Astrocyte of the spinal cord (primary cell): Measurements from ENCODE around the gene SETX.

ENCODE experiments used
- DNase-seq: peaks from one replicate; pipeline ENCODE4 v3.0.0; 2011; ENCODE audit warnings: low read depth, low spot score
- H3K4me3 ChIP-seq: 2 replicates; pipeline ENCODE4 v1.5.1; 2011; ENCODE audit warnings: low read depth, mild to moderate bottlenecking, low read length, moderate library complexity
- in situ Hi-C: cut with HindIII; loops from 2 replicates; pipeline ENCODE4 v1.10.0; 2017; ENCODE audit warnings: low sequenced_read_pairs
- TF ChIP-seq, protein P1 (sequence below): IDR thresholded peaks from 2 replicates; pipeline ENCODE4 v1.5.1; 2012; ENCODE audit warnings: low read depth, mild to moderate bottlenecking, low read length, inconsistent platforms

The SETX gene

DNA sequence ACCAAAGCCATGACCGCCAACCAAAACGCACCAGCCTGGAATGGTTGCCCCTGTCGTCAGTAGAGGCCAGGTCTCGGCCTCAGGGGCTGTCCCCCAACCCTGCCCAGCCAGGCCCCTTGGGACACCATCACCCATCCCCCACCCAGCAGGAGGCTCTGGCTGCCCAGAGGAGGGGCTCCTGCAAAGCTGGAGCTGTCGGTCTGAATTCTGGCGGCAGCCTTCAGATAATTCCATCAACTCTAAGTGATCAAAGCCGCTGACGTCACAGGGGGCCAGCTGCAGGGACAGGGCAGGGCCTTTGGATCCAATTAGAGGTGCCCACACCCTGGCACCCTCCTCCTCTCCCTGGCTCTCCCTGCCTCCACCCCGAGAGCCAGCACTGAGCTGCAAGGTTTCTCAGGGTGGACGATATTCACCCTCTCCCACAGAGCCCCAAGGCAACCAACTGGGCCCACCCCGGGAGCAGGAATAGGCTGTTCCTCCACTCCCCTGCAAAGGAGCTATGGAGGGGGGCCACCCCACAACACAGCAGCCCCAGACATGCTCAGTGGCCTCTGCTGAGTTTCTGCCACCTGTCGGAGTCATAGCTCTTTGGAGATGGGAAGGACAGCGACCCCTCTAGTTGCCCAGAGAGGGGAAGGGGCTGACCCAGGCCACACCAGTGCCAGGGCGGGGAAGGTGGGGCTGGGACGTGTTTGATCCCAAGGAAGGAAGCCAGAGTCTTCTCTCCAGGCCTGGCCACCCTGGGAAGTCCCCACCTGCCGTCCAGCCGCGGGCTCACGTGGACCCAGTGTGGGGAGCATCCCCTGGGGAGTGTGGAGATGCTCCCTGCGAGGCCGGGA, 114.6 kb downstream of the SETX start:
- H3K4me3 ChIP-seq = no peak overlapping the region
- in situ Hi-C loops = no loop called here

DNA sequence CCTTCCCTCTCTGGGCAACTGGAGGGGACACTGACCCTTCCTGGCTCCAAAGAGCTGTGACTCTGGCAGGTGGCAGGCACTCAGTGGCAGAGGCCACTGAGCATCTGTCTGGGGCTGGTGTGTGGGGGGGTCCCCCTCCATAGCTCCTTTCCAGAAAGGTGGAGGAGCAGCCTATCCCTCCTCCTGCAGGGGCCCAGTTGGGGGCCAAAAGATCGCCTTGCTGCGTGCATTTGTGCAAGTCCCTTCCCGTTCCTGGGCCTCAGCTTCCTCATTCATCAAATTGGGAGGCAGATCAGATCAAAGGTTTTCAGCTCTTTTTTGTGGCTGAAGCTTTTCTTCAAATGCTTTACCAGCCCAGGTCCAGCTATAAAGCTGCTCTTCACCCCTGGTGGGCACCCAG, 115.3 kb downstream of the SETX start:
- TF ChIP-seq, protein P1, sequence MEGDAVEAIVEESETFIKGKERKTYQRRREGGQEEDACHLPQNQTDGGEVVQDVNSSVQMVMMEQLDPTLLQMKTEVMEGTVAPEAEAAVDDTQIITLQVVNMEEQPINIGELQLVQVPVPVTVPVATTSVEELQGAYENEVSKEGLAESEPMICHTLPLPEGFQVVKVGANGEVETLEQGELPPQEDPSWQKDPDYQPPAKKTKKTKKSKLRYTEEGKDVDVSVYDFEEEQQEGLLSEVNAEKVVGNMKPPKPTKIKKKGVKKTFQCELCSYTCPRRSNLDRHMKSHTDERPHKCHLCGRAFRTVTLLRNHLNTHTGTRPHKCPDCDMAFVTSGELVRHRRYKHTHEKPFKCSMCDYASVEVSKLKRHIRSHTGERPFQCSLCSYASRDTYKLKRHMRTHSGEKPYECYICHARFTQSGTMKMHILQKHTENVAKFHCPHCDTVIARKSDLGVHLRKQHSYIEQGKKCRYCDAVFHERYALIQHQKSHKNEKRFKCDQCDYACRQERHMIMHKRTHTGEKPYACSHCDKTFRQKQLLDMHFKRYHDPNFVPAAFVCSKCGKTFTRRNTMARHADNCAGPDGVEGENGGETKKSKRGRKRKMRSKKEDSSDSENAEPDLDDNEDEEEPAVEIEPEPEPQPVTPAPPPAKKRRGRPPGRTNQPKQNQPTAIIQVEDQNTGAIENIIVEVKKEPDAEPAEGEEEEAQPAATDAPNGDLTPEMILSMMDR = no peak
- DNase-seq = no peak
- in situ Hi-C loops = no loop called here
- no peak overlapping the region for H3K4me3 ChIP-seq

More for the DNA sequence above, 114.6 kb downstream of the SETX start:
- TF ChIP-seq, protein P1 = no peak
- no peak for DNase-seq

DNA sequence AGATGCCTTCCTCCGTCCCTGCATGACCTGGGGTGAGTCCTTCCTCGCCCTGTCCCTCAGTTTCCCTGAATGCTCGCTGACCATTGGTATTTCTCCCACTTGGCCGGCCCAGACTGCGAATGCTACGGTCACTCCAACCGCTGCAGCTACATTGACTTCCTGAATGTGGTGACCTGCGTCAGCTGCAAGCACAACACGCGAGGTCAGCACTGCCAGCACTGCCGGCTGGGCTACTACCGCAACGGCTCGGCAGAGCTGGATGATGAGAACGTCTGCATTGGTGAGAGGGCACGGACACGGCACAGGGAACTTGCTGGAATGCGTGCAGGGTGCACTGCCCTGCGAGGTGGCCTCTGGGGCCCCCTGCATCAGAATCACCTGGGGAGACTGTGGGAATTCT, 115.8 kb downstream of the SETX start:
- no peak overlapping the region for H3K4me3 ChIP-seq
- DNase-seq = no peak
- TF ChIP-seq, protein P1 = no peak
- in situ Hi-C loops = no loop called here

DNA sequence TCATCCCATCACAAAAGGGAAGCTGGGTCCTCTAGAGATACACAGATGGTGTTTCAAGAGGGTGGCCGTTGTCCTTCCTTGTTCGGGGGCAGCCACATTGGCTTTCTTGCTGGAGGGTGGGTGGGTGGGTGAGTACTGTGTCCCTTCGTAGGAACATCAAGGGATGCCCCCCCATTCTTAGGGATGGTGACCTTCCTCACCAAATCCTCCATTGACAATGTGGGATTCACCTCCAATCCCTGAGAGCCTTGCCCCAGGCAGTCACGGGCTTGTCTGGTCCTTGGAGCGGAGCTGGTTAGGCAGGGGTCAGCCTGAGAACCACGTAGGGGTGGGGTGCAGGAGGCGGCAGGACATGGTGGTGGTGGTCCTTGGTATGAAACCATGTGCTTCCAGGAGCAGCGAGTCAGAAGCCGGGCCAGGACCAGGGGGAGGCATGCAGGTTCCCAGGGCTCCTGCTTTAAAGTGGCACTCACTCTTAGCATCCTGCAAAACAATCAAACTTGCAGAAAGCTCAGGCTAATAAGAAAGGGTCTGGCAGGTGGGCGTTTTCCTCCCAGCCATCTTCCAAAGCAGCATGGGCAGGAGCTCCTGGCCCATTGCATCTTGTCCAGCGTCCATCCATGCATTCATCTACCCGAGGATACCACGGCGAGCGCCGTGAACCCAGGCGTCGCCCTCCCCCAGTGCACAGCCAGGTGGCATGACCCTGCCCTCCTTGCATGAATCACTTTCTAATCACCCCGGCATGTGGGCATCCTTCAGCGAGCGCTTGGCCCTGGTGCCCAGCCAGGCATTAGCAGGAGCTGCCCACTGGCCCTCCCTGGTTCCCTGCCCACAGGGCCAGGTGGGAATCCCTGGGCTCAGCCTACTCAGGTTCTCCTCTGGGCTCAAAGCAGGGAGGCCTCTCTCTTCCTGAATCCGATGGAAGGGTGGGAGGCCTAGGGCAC, 116.5 kb downstream of the SETX start:
- H3K4me3 ChIP-seq = no peak overlapping the region
- in situ Hi-C loops = no loop called here
- no peak for DNase-seq
- TF ChIP-seq, protein P1 = no peak

DNA sequence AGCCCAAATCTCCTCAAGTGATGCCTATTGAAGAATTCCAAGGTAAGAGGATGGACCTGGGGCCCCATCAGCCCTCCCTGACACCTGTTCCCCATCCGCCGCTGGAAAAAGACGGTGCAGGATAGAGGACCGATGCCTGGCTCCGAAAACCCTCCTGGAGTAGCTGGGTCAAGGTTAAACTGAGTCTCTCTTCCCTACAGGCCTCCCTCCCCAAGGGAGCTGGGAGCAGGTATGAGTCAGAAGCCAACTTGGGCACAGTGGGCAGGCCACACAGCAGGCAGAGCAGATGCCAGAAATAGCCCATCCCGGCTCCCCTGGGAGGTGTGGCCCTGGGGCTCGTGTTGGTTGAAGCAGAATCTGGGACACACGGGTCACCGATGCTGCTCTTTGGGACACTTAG, 117.3 kb downstream of the SETX start:
- DNase-seq = no peak
- H3K4me3 ChIP-seq = no peak overlapping the region
- in situ Hi-C loops = no loop called here
- TF ChIP-seq, protein P1 = no peak

DNA sequence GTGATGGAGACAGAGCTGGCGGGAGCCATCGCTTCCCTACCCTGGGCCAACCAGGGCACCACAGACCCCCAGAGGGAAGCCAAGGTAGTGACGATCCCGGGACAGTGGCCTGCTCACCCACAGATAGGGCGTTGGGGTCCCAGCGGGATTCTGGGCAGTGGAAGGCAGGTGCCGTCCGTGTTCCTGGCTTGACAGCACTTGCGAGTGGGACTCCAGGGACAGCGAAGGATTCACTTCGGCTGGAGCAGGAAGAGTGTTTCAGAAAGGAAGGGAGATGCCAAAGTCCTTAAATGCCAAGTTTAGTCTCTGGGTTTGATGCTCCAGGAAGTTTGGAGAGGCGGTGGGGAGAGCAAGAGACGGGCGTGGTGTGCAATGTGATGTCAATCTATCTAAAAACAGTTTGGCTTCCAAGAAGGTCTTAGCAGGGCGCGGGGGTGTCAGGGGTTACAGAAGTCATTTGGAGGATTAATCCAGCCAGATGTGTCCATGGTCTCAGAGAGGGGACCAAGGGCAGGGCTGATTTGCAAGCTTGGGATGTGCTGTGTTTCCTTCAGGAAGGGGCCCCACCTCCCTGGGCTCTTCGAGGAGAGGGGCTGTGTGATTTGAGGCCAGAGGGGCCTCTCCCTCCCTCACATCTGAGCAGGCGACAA, 118.0 kb downstream of the SETX start:
- TF ChIP-seq, protein P1 = no peak
- no peak for DNase-seq
- no peak overlapping the region for H3K4me3 ChIP-seq
- in situ Hi-C loops = no loop called here
